ENCODE results near the gene COMMD2. TPM values are rescaled to one million over a fixed set of nuclear protein-coding genes. Genes with fewer than 3 reads are reported as not detected.

COMMD2 gene
- total RNA-seq: 19.8 and 23.9 TPM in 2 replicates

DNA sequence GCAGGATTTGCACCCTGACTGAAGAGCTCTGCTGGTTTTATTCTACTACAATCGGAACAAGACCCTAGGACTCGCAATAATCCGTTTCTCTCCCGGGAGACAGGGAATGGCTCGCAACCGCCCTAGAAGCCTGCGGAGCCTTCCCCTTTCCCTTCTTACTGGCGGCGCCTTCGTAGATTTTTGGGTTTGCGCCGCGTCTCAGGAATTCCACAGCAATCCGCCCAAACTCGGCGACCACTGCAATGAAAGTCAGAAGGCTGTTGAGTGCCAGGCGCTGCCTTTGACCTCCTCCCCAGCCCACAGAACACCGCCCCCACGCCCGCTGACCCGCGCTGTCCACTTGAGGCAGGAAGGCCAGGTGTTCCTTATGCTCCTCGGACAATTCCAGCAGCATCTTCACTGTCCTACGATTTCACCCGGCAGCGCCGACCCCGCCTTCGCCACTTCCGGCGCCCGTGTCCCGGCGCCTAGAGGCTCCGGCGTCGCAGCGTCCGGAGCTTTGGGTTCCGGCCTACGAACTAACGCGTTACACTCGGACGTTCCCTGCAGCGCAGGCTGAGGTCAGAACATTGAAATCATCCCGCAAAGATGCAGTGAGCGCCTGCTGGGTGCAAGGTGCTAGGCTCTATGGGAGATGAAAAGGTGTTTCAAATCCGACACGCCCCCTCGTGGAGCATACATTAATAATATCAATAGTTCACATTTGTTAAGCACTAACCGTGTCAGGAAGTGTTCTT lies at the start of gene COMMD2:
COMMD2 (minus strand) TSS at position 439 of the 737 bp plus-strand sequence; CDS start at position 394, 45 bp downstream.

GRCh38 chr3:149792452-149793270 lies 40.4 kb upstream of the COMMD2 start, which contains the start of gene ANKUB1:
ANKUB1 (minus strand) TSS chr3:149792554; CDS start chr3:149792366, 188 bp downstream.

Other genes with a start within 250 kb of the COMMD2 start
- gene WWTR1, start 94.5 kb downstream of the COMMD2 start, total RNA-seq: 32.1 and 32.3 TPM in 2 replicates
- not detected in 2 replicates for gene ANKUB1, start 40.1 kb upstream of the COMMD2 start, total RNA-seq
- gene RNF13, start 60.7 kb upstream of the COMMD2 start, total RNA-seq: 38.8 and 43.0 TPM in 2 replicates
- gene PFN2, start 218.4 kb upstream of the COMMD2 start, total RNA-seq: 200 and 229 TPM in 2 replicates

Data from myometrial cell (primary cell).